DND-41 (cell line): ENCODE measurements around the gene IDUA.

Source experiments
- CTCF ChIP-seq: IDR thresholded peaks from 2 replicates; pipeline ENCODE4 v1.5.1; 2012; ENCODE audit warnings: borderline replicate concordance, low read length, moderate library complexity, mild to moderate bottlenecking; ENCODE audit not compliant: poor library complexity, severe bottlenecking; ENCODE audit errors: extremely low read depth
- EZH2 ChIP-seq: IDR thresholded peaks from 3 replicates; pipeline ENCODE4 v1.6.1; 2012; ENCODE audit warnings: borderline replicate concordance, low read depth, mild to moderate bottlenecking, moderate library complexity, low read length, inconsistent platforms; ENCODE audit not compliant: severe bottlenecking

GRCh38 chr4:961351-962230, 25.3 kb upstream of the IDUA start:
- TF ChIP-seq CTCF: no peak
- no peak for TF ChIP-seq EZH2
